HepG2 (cell line): ENCODE data around the gene ROMO1. TPM values are rescaled to one million over a fixed set of nuclear protein-coding genes. Genes with fewer than 3 reads are reported as not detected.

Experiments used
- ARID3A ChIP-seq: IDR thresholded peaks from 2 replicates; pipeline ENCODE4 v1.6.1; 2012; ENCODE audit warnings: low read depth, low read length, improper control_type of control experiment
- ARNT ChIP-seq: fragments of 450-650 bp; IDR thresholded peaks from 2 replicates; pipeline ENCODE4 v1.6.1; 2017
- ARNTL ChIP-seq: sonication (generic); formaldehyde crosslinking; IDR thresholded peaks from 2 replicates; pipeline ENCODE4 v1.4.0; 2020; ENCODE audit warnings: mild to moderate bottlenecking, missing genetic modification reagents
- FOSL1 ChIP-seq: sonication (generic); formaldehyde crosslinking; IDR thresholded peaks from 2 replicates; pipeline ENCODE4 v1.9.0; 2021; ENCODE audit warnings: missing genetic modification reagents, borderline replicate concordance
- JUNB ChIP-seq: sonication (generic); formaldehyde crosslinking; IDR thresholded peaks from 2 replicates; pipeline ENCODE4 v1.8.0; 2022; ENCODE audit warnings: missing genetic modification reagents, mild to moderate bottlenecking, borderline replicate concordance
- MTA3 ChIP-seq: sonication (generic); formaldehyde crosslinking; IDR thresholded peaks from 2 replicates; pipeline ENCODE4 v1.4.0; 2020; ENCODE audit warnings: missing genetic modification reagents
- NONO ChIP-seq, 2 experiments: fragments of 450-650 bp in 1 of 2; sonication (generic) in 1 of 2; formaldehyde crosslinking in 1 of 2; IDR thresholded peaks in 1 of 2; conservative IDR thresholded peaks in 1 of 2; 2 replicates each; pipeline versions ENCODE4 v1.6.1 to v1.8.0; 2017 to 2022; ENCODE audit warnings: mild to moderate bottlenecking in 1 of 2, missing genetic modification reagents in 1 of 2, moderate library complexity in 1 of 2
- NR1H2 ChIP-seq: sonication (generic); formaldehyde crosslinking; IDR thresholded peaks from 2 replicates; pipeline ENCODE4 v1.8.1; 2022; ENCODE audit warnings: low read depth, missing genetic modification reagents, borderline replicate concordance
- SMAD9 ChIP-seq: sonication (generic); formaldehyde crosslinking; IDR thresholded peaks from 2 replicates; pipeline ENCODE4 v1.5.1; 2020; ENCODE audit warnings: mild to moderate bottlenecking, missing genetic modification reagents
- SMC3 ChIP-seq: IDR thresholded peaks from 2 replicates; pipeline ENCODE4 v1.6.1; 2011; ENCODE audit warnings: low read length, improper control_type of control experiment
- THYN1 ChIP-seq: sonication (generic); formaldehyde crosslinking; IDR thresholded peaks from 2 replicates; pipeline ENCODE4 v1.8.1; 2023; ENCODE audit warnings: low read depth, mild to moderate bottlenecking, moderate library complexity, missing genetic modification reagents, borderline replicate concordance
- TP53 ChIP-seq: sonication (generic); formaldehyde crosslinking; conservative IDR thresholded peaks from 2 replicates; pipeline ENCODE4 v1.4.0; 2020; ENCODE audit warnings: missing genetic modification reagents
- TRIM24 ChIP-seq: sonication (generic); formaldehyde crosslinking; IDR thresholded peaks from 2 replicates; pipeline ENCODE4 v1.8.0; 2022; ENCODE audit warnings: mild to moderate bottlenecking, missing genetic modification reagents
- ZC3H4 ChIP-seq: sonication (generic); formaldehyde crosslinking; IDR thresholded peaks from 2 replicates; pipeline ENCODE4 v1.4.0; 2020; ENCODE audit warnings: missing genetic modification reagents, borderline replicate concordance
- ZMYM4 ChIP-seq: sonication (generic); formaldehyde crosslinking; IDR thresholded peaks from 2 replicates; pipeline ENCODE4 v1.8.1; 2023; ENCODE audit warnings: mild to moderate bottlenecking, missing genetic modification reagents
- ZNF160 ChIP-seq: sonication (generic); formaldehyde crosslinking; IDR thresholded peaks from 2 replicates; pipeline ENCODE4 v1.8.0; 2022; ENCODE audit warnings: mild to moderate bottlenecking, inconsistent platforms, missing genetic modification reagents
- ZNF224 ChIP-seq: sonication (generic); formaldehyde crosslinking; IDR thresholded peaks from 2 replicates; pipeline ENCODE4 v1.5.0; 2020; ENCODE audit warnings: mild to moderate bottlenecking, missing genetic modification reagents
- ZNF234 ChIP-seq: sonication (generic); formaldehyde crosslinking; conservative IDR thresholded peaks from 2 replicates; pipeline ENCODE4 v1.5.1; 2020; ENCODE audit warnings: mild to moderate bottlenecking, missing genetic modification reagents
- ZNF260 ChIP-seq: sonication (generic); formaldehyde crosslinking; IDR thresholded peaks from 2 replicates; pipeline ENCODE4 v1.4.0; 2020; ENCODE audit warnings: missing genetic modification reagents, low read depth, mild to moderate bottlenecking, borderline replicate concordance
- ZNF296 ChIP-seq: sonication (generic); formaldehyde crosslinking; conservative IDR thresholded peaks from 2 replicates; pipeline ENCODE4 v1.5.0; 2020; ENCODE audit warnings: mild to moderate bottlenecking, missing genetic modification reagents
- polyA plus RNA-seq, 8 experiments: library from polyadenylated mRNA; depleted of rRNA in 3 of 8; stranded (reverse) in 7 of 8; unstranded in 1 of 8; fragments of >200 nt; fragmentation: Illumina TruSeq in 4 of 8; extraction: Trizol in 4 of 8; gene quantifications; 2 replicates each; pipeline versions ENCODE4 v1.2.1 to v1.2.3, GENCODE V29; 2011 to 2016; ENCODE audit warnings: low read depth in 4 of 8, missing spikeins in 1 of 8, mixed read lengths in 1 of 8; ENCODE audit not compliant: insufficient read depth in 1 of 8
- total RNA-seq, 5 experiments: library from RNA; depleted of rRNA; stranded (reverse); fragments of >200 nt; fragmentation: Illumina TruSeq; extraction: Trizol; gene quantifications; 2 replicates each; pipeline ENCODE4 v1.2.3, GENCODE V29; 2016; ENCODE audit warnings: low read depth in 1 of 5
- TF ChIP-seq, protein P1 (sequence below), 2 experiments: fragments of 450-650 bp in 1 of 2; sonication (generic) in 1 of 2; formaldehyde crosslinking; IDR thresholded peaks; 2 replicates each; pipeline versions ENCODE4 v1.5.0 to v1.8.0; 2020 to 2022; ENCODE audit warnings: mild to moderate bottlenecking in 1 of 2, missing genetic modification reagents in 1 of 2
- TF ChIP-seq, protein P2 (sequence below): IDR thresholded peaks from 2 replicates; pipeline ENCODE4 v1.6.1; 2012; ENCODE audit warnings: low read length, improper control_type of control experiment

Gene ROMO1
- total and polyA plus RNA-seq, 2 of the 13 experiments (the other 11 are each of a cell fraction or from before 2014, with no cell fraction given), result 636 to 755 TPM

DNA sequence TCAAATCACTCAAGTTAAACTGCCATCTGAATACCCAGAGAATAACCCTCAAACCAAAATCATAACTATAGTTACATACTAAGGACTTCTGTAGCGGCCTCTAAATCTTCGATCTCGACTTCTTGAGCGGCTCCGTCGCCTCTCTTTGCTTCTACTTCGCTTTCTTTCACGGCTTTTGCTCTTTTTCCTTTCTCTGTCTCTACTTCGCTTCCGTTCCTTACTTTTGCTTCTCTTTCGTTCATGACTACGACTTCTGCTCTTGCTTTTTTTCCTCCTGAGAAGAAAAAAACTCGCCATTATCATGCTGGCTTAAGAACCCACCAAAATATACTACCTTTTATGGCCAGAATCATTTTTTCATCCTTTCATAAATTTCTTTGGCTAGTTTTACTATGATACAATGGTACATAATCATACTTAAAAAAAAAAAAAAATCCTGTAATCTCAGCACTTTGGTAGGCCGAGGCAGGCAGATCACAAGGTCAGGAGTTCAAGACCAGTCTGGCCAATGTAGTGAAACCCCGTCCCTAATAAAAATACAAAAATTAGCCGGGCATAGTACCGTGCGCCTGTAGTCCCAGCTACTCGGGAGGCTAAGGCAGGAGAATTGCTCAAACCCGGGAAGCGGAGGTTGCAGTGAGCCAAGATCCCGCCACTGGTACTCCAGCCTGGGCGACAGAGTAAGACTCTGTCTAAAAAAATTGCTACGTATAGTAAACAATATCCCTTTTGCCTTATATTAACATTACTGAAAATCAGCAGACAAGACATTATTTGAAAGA, 32.8 kb downstream of the ROMO1 start (continued):
- TF ChIP-seq, protein P1, sequence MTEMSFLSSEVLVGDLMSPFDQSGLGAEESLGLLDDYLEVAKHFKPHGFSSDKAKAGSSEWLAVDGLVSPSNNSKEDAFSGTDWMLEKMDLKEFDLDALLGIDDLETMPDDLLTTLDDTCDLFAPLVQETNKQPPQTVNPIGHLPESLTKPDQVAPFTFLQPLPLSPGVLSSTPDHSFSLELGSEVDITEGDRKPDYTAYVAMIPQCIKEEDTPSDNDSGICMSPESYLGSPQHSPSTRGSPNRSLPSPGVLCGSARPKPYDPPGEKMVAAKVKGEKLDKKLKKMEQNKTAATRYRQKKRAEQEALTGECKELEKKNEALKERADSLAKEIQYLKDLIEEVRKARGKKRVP (CRISPR knock-in tag; IDR thresholded peaks at IDR 0.05), result peak; percentile 2 to 41; a peak in 1 of 4 replicates
- TF ChIP-seq, protein P2, sequence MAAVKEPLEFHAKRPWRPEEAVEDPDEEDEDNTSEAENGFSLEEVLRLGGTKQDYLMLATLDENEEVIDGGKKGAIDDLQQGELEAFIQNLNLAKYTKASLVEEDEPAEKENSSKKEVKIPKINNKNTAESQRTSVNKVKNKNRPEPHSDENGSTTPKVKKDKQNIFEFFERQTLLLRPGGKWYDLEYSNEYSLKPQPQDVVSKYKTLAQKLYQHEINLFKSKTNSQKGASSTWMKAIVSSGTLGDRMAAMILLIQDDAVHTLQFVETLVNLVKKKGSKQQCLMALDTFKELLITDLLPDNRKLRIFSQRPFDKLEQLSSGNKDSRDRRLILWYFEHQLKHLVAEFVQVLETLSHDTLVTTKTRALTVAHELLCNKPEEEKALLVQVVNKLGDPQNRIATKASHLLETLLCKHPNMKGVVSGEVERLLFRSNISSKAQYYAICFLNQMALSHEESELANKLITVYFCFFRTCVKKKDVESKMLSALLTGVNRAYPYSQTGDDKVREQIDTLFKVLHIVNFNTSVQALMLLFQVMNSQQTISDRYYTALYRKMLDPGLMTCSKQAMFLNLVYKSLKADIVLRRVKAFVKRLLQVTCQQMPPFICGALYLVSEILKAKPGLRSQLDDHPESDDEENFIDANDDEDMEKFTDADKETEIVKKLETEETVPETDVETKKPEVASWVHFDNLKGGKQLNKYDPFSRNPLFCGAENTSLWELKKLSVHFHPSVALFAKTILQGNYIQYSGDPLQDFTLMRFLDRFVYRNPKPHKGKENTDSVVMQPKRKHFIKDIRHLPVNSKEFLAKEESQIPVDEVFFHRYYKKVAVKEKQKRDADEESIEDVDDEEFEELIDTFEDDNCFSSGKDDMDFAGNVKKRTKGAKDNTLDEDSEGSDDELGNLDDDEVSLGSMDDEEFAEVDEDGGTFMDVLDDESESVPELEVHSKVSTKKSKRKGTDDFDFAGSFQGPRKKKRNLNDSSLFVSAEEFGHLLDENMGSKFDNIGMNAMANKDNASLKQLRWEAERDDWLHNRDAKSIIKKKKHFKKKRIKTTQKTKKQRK, result no peak
- TF ChIP-seq ARNTL (CRISPR knock-in tag) (no peak), ZNF160 (no peak), ZMYM4 (CRISPR knock-in tag) (no peak), ZNF234 (no peak), ZNF224 (CRISPR knock-in tag) (no peak), ARNT (no peak), TRIM24 (no peak), TP53 (no peak), NR1H2 (CRISPR knock-in tag) (no peak), JUNB (CRISPR knock-in tag) (peak; percentile 33; the same call in 1 of the 2 replicates), ARID3A (no peak), ZNF260 (CRISPR knock-in tag) (no peak), SMC3 (no peak), MTA3 (CRISPR knock-in tag) (no peak), SMAD9 (no peak), NONO (IDR thresholded peaks at IDR 0.05) (0 out of 2 replicates have a peak, but pooled peaks have one; percentile 65), NONO (CRISPR knock-in tag; conservative IDR thresholded peaks at IDR 0.05) (peak; percentile 56; the same call in 1 of the 2 replicates), ZC3H4 (CRISPR knock-in tag) (no peak), ZNF296 (no peak), FOSL1 (no peak), THYN1 (CRISPR knock-in tag) (no peak)
